GM12892 (cell line): ENCODE measurements around the gene PHLPP2.

Experiments
- POLR2A ChIP-seq: IDR thresholded peaks from 2 replicates; pipeline ENCODE4 v1.6.1; 2011; ENCODE audit warnings: low read depth, low read length, control low read depth
- POLR2AphosphoS5 ChIP-seq: IDR thresholded peaks from 2 replicates; pipeline ENCODE4 v1.6.1; 2011; ENCODE audit warnings: low read depth, low read length, control low read depth

GRCh38 chr16:71666264-71666663 lies 58.2 kb downstream of the PHLPP2 start:
- no peak for TF ChIP-seq POLR2AphosphoS5
- no peak for TF ChIP-seq POLR2A
